HG03457 (cell line): ENCODE results near the gene WNT3.
"Not testable (repeated sequence)": the region's sequence is repeated elsewhere in the genome, so short reads cannot be mapped to it uniquely, and the experiment has no call there.

Experiments used
- ATAC-seq: cut with Tn5 transposase; IDR thresholded peaks from one replicate; pipeline ENCODE4 v1.9.1; 2021; ENCODE audit warnings: moderate number of reproducible peaks; ENCODE audit not compliant: unreplicated experiment

Gene WNT3

GRCh38 chr17:46815474-46816353, 2.8 kb downstream of the WNT3 start:
- ATAC-seq = no peak

GRCh38 chr17:46814446-46814845, 4.0 kb downstream of the WNT3 start:
- ATAC-seq = no peak

GRCh38 chr17:46813920-46814319, 4.6 kb downstream of the WNT3 start:
- ATAC-seq = no peak

- ATAC-seq = no peak
Measured at GRCh38 chr17:46812624-46813318, 5.7 kb downstream of the WNT3 start.

GRCh38 chr17:46811978-46812583, 6.4 kb downstream of the WNT3 start:
- ATAC-seq = no peak

GRCh38 chr17:46810837-46811236, 7.7 kb downstream of the WNT3 start:
- ATAC-seq = no peak

GRCh38 chr17:46809110-46809571, 9.4 kb downstream of the WNT3 start:
- no peak for ATAC-seq

- ATAC-seq = no peak
Measured at GRCh38 chr17:46805771-46806170, 12.7 kb downstream of the WNT3 start.

- no peak for ATAC-seq
Measured at GRCh38 chr17:46803544-46803943, 14.9 kb downstream of the WNT3 start.

GRCh38 chr17:46802800-46803199, 15.7 kb downstream of the WNT3 start:
- ATAC-seq = no peak

GRCh38 chr17:46800573-46800972, 17.9 kb downstream of the WNT3 start:
- ATAC-seq = no peak

- no peak for ATAC-seq
Measured at GRCh38 chr17:46796956-46797530, 21.4 kb downstream of the WNT3 start.

- no peak for ATAC-seq
Measured at GRCh38 chr17:46796524-46796923, 22.0 kb downstream of the WNT3 start.

- ATAC-seq = no peak
Measured at GRCh38 chr17:46796084-46796483, 22.4 kb downstream of the WNT3 start.

GRCh38 chr17:46795379-46795952, 23.0 kb downstream of the WNT3 start:
- no peak for ATAC-seq

GRCh38 chr17:46794318-46794717, 24.2 kb downstream of the WNT3 start:
- no peak for ATAC-seq

GRCh38 chr17:46793541-46793940, 25.0 kb downstream of the WNT3 start:
- no peak for ATAC-seq

GRCh38 chr17:46793023-46793422, 25.5 kb downstream of the WNT3 start:
- not testable (repeated sequence) for ATAC-seq

- no peak for ATAC-seq
Measured at GRCh38 chr17:46792071-46792470, 26.4 kb downstream of the WNT3 start.

GRCh38 chr17:46791531-46791930, 27.0 kb downstream of the WNT3 start:
- ATAC-seq = no peak

- ATAC-seq = no peak
Measured at GRCh38 chr17:46790216-46790615, 28.3 kb downstream of the WNT3 start.
